ENCODE results near the gene WASF3.

Gene WASF3

DNA sequence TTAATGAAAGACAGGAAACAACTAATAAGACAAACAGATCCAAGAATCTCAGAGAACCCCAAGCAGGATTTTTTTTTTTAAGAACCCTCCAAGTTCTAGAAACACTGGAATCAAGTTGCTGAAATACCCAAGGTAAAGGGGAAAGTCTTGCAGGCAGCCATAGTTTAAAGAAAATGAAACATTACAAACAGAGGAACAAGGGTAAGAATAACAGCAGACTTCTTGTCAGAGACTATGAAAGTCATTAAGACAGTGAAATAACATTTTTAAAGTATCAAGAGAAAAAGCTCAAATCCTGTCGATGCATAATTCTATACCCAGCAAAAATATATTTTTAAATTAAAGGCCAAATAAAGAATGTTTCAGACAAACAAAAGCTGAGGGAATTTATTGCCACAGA lies 67.1 kb downstream of the WASF3 start:
- Histone ChIP-seq H3K27ac (replicated peaks) (no peak overlapping the region), H3K4me3 (replicated peaks; ENCODE audit: insufficient read depth, low read length) (no peak overlapping the region), H3K27me3 (ENCODE audit: insufficient read depth, poor library complexity, severe bottlenecking) (no peaks in the 10 kb centered on the region)
- DNase-seq (ENCODE audit: low read depth in 1 of 2, low spot score in 1 of 2), result no peak
- TF ChIP-seq, protein P1, sequence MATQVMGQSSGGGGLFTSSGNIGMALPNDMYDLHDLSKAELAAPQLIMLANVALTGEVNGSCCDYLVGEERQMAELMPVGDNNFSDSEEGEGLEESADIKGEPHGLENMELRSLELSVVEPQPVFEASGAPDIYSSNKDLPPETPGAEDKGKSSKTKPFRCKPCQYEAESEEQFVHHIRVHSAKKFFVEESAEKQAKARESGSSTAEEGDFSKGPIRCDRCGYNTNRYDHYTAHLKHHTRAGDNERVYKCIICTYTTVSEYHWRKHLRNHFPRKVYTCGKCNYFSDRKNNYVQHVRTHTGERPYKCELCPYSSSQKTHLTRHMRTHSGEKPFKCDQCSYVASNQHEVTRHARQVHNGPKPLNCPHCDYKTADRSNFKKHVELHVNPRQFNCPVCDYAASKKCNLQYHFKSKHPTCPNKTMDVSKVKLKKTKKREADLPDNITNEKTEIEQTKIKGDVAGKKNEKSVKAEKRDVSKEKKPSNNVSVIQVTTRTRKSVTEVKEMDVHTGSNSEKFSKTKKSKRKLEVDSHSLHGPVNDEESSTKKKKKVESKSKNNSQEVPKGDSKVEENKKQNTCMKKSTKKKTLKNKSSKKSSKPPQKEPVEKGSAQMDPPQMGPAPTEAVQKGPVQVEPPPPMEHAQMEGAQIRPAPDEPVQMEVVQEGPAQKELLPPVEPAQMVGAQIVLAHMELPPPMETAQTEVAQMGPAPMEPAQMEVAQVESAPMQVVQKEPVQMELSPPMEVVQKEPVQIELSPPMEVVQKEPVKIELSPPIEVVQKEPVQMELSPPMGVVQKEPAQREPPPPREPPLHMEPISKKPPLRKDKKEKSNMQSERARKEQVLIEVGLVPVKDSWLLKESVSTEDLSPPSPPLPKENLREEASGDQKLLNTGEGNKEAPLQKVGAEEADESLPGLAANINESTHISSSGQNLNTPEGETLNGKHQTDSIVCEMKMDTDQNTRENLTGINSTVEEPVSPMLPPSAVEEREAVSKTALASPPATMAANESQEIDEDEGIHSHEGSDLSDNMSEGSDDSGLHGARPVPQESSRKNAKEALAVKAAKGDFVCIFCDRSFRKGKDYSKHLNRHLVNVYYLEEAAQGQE (IDR thresholded peaks at IDR 0.05; ENCODE audit: insufficient replicate concordance, low read depth), result no peak
- TF ChIP-seq, protein P2, sequence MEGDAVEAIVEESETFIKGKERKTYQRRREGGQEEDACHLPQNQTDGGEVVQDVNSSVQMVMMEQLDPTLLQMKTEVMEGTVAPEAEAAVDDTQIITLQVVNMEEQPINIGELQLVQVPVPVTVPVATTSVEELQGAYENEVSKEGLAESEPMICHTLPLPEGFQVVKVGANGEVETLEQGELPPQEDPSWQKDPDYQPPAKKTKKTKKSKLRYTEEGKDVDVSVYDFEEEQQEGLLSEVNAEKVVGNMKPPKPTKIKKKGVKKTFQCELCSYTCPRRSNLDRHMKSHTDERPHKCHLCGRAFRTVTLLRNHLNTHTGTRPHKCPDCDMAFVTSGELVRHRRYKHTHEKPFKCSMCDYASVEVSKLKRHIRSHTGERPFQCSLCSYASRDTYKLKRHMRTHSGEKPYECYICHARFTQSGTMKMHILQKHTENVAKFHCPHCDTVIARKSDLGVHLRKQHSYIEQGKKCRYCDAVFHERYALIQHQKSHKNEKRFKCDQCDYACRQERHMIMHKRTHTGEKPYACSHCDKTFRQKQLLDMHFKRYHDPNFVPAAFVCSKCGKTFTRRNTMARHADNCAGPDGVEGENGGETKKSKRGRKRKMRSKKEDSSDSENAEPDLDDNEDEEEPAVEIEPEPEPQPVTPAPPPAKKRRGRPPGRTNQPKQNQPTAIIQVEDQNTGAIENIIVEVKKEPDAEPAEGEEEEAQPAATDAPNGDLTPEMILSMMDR (IDR thresholded peaks at IDR 0.05; ENCODE audit: insufficient read depth, low read length), result no peak
- TF ChIP-seq POLR2AphosphoS5 (IDR thresholded peaks at IDR 0.05; ENCODE audit: low read depth) (no peak), GABPA (IDR thresholded peaks at IDR 0.05; ENCODE audit: low read depth) (no peak), SPI1 (IDR thresholded peaks at IDR 0.05; ENCODE audit: borderline replicate concordance, low read depth) (no peak)

DNA sequence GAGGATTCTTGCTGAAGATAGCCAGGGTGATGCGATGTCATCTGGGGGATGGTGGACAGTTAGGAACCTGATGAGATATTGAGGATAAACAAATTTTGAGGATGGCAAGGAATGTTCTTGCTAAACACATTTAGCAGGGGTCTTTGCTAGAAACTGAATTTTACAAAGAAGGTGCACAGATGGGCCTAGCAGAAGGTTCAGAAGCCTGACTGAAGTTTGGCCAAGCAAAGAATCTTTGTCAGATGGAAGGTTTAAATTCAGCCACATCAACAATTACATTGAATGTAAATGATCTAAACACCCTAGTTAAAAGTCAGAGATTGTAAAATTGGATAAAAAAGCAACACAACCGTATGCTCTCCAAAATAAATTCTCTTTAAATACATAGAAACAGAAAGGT lies 68.8 kb downstream of the WASF3 start:
- Histone ChIP-seq H3K4me3 (replicated peaks; ENCODE audit: insufficient read depth, low read length) (no peak overlapping the region), H3K27ac (replicated peaks) (no peak overlapping the region), H3K27me3 (ENCODE audit: insufficient read depth, poor library complexity, severe bottlenecking) (no peaks in the 10 kb centered on the region)
- TF ChIP-seq, protein P2 (IDR thresholded peaks at IDR 0.05; ENCODE audit: insufficient read depth, low read length), result no peak
- TF ChIP-seq, protein P1 (IDR thresholded peaks at IDR 0.05; ENCODE audit: insufficient replicate concordance, low read depth), result no peak
- no peak for TF ChIP-seq GABPA (IDR thresholded peaks at IDR 0.05; ENCODE audit: low read depth)
- no peak for TF ChIP-seq SPI1 (IDR thresholded peaks at IDR 0.05; ENCODE audit: borderline replicate concordance, low read depth)
- no peak for TF ChIP-seq POLR2AphosphoS5 (IDR thresholded peaks at IDR 0.05; ENCODE audit: low read depth)
- DNase-seq (ENCODE audit: low read depth in 1 of 2, low spot score in 1 of 2), result no peak

DNA sequence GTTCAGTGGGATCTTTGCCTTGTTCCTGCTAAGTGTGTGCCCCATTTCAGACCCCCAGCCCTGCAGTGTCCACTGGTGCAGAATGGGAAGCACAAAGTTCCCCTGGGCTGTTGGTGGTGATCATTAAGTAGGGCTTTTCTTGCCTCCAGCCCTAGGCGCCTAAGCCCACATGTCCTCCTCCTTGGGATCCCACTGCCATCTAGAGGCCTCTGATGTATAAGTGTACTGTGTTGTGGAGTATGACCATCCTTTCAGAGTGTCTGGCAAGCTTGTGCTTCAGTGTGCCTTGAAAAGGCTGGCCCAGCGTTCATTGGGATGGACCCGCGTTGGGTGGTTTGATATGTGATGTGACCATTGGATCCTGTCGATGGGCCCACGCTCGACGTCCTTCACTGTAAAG lies 71.2 kb downstream of the WASF3 start:
- Histone ChIP-seq H3K27ac (replicated peaks) (no peak overlapping the region), H3K4me3 (replicated peaks; ENCODE audit: insufficient read depth, low read length) (no peak overlapping the region), H3K27me3 (ENCODE audit: insufficient read depth, poor library complexity, severe bottlenecking) (no peaks in the 10 kb centered on the region)
- TF ChIP-seq, protein P1 (IDR thresholded peaks at IDR 0.05; ENCODE audit: insufficient replicate concordance, low read depth), result no peak
- no peak for TF ChIP-seq POLR2AphosphoS5 (IDR thresholded peaks at IDR 0.05; ENCODE audit: low read depth)
- no peak for TF ChIP-seq SPI1 (IDR thresholded peaks at IDR 0.05; ENCODE audit: borderline replicate concordance, low read depth)
- TF ChIP-seq, protein P2 (IDR thresholded peaks at IDR 0.05; ENCODE audit: insufficient read depth, low read length), result no peak
- no peak for TF ChIP-seq GABPA (IDR thresholded peaks at IDR 0.05; ENCODE audit: low read depth)
- DNase-seq (ENCODE audit: low read depth in 1 of 2, low spot score in 1 of 2), result no peak
